Immature natural killer cell (primary cell): ENCODE data around the gene FUT9. TPM values are rescaled to one million over a fixed set of nuclear protein-coding genes. Genes with fewer than 3 reads are reported as not detected.

Experiments
- DNase-seq, 3 donors: peaks; one replicate each; pipeline ENCODE4 v3.0.0; 2022; ENCODE audit warnings: mixed read lengths in 1 of 3
- H3K27ac Mint-ChIP-seq, 6 donors: one replicate each; pipeline ENCODE4 v1.8.0; 2020; ENCODE audit warnings: mixed read lengths in 6 of 6, mild to moderate bottlenecking in 5 of 6, inconsistent platforms in 4 of 6, moderate library complexity in 3 of 6
- H3K27me3 Mint-ChIP-seq, 3 donors: one replicate each; pipeline ENCODE4 v1.8.0; 2020 to 2021; ENCODE audit warnings: low read depth in 3 of 3, mild to moderate bottlenecking in 3 of 3, mixed read lengths in 3 of 3, moderate library complexity in 3 of 3, inconsistent platforms in 1 of 3
- H3K36me3 Mint-ChIP-seq, 3 donors: one replicate each; pipeline ENCODE4 v1.8.0; 2020; ENCODE audit warnings: mixed read lengths in 3 of 3, inconsistent platforms in 2 of 3, mild to moderate bottlenecking in 2 of 3
- H3K4me1 Mint-ChIP-seq, 2 donors: one replicate each; pipeline ENCODE4 v1.8.0; 2020; ENCODE audit warnings: inconsistent platforms in 2 of 2, mild to moderate bottlenecking in 2 of 2, mixed read lengths in 2 of 2, moderate library complexity in 1 of 2
- H3K4me3 Mint-ChIP-seq, 5 donors: one replicate each; pipeline ENCODE4 v1.8.0; 2020; ENCODE audit warnings: mild to moderate bottlenecking in 5 of 5, mixed read lengths in 5 of 5, inconsistent platforms in 3 of 5, moderate library complexity in 3 of 5
- H3K9me3 Mint-ChIP-seq, 6 donors: one replicate each; pipeline ENCODE4 v1.8.0; 2020; ENCODE audit warnings: mild to moderate bottlenecking in 6 of 6, mixed read lengths in 6 of 6, inconsistent platforms in 4 of 6, moderate library complexity in 3 of 6
- polyA plus RNA-seq, 3 donors: library from polyadenylated mRNA; unstranded; fragments of 300-500 nt; fragmentation: Illumina TruSeq; gene quantifications; one replicate each; pipeline ENCODE4 v1.2.3, GENCODE V29; 2021

The FUT9 gene
- polyA plus RNA-seq, 3 donors from 2014 or later, result not detected

DNA sequence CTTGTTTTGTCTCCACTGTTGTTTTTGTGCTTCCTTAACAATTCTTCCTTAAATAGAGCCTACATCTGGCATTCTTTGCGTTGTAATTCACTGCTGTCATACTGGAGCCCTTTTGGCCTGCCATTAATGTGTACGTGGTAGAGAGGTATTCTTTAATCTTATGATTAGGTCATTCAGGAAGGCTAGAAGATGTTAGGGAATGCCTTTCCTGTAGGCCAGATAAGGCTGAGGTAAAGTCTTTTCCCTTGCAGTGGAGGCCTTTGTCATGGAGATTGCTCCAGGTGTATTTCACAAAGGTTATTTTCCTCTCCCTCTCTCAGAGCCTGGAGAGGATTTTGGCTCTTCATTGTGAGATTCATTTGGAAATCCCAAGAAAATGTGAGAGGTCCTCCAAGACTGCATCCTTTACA, 146.9 kb downstream of the FUT9 start:
- Mint-ChIP-seq H3K4me3 (no peak overlapping the region), H3K36me3 (no peaks in the 10 kb centered on the region), H3K27me3 (no peaks in the 10 kb centered on the region), H3K4me1 (no peaks in the 10 kb centered on the region), H3K9me3 (peaks cover 0 to 16% (median 2%) of the 10 kb centered on the region in 6 donors), H3K27ac (no peak overlapping the region)
- no peak for DNase-seq

DNA sequence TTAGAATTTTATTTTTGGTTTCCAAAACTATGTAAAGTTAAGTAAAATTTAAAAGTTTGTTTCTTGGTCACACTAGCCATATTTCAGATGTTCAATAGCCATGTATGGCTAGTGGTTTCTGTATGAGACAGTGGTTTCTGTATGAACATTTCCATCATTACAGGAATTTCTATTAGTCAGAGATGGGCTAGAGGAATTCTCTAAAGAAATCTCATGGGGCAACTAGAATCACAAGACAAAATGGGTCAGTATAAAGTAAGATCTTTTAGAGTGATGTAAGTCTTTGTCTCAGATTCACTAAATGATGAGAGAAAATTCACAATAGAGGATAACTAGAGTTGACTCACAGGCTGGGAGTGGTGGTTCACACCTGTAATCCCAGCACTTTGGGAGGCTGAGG, 149.0 kb downstream of the FUT9 start:
- no peaks in the 10 kb centered on the region for H3K36me3 Mint-ChIP-seq
- no peaks in the 10 kb centered on the region for H3K4me1 Mint-ChIP-seq
- no peak for DNase-seq
- peaks cover 0 to 2% (median 0%) of the 10 kb centered on the region in 3 donors for H3K27me3 Mint-ChIP-seq
- H3K9me3 Mint-ChIP-seq, result peaks cover 0 to 23% (median 3%) of the 10 kb centered on the region in 6 donors
- no peak overlapping the region for H3K4me3 Mint-ChIP-seq
- H3K27ac Mint-ChIP-seq, result no peak overlapping the region

DNA sequence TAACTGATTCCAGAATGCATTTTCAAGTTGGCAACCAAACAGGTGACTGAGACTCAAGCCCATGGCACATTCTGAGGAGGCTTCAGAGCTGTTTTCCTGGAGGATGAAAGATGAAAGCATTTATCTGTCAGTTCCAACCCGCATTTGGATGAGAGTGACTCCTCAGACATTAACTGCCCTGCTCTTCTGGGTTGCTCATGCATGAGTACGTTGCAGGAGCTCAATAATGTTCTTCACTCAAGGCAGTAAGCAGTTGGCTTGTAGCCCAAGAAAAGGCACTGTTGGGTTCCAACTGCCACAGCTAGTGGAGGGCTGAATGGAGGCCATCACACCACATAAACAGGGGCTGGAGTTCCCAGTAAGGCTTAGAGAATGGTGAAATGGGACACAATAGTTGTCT, 155.3 kb downstream of the FUT9 start:
- no peaks in the 10 kb centered on the region for H3K4me1 Mint-ChIP-seq
- no peak overlapping the region for H3K4me3 Mint-ChIP-seq
- peaks cover 0 to 5% (median 2%) of the 10 kb centered on the region in 3 donors for H3K27me3 Mint-ChIP-seq
- peaks cover 0 to 17% (median 3%) of the 10 kb centered on the region in 6 donors for H3K9me3 Mint-ChIP-seq
- no peak for DNase-seq
- H3K27ac Mint-ChIP-seq, result no peak overlapping the region
- no peaks in the 10 kb centered on the region for H3K36me3 Mint-ChIP-seq

GRCh38 chr6:96184798-96185197, 169.0 kb downstream of the FUT9 start:
- Mint-ChIP-seq H3K4me3 (no peak overlapping the region), H3K9me3 (peaks cover 0 to 11% (median 5%) of the 10 kb centered on the region in 6 donors), H3K27me3 (peaks cover 0 to 4% (median 3%) of the 10 kb centered on the region in 3 donors), H3K4me1 (no peaks in the 10 kb centered on the region), H3K36me3 (no peaks in the 10 kb centered on the region), H3K27ac (no peak overlapping the region)
- no peak for DNase-seq

- Mint-ChIP-seq H3K27me3 (peaks cover 0 to 4% (median 3%) of the 10 kb centered on the region in 3 donors), H3K4me3 (no peak overlapping the region), H3K9me3 (peaks cover 0 to 11% (median 6%) of the 10 kb centered on the region in 6 donors), H3K36me3 (no peaks in the 10 kb centered on the region), H3K27ac (no peak overlapping the region), H3K4me1 (no peaks in the 10 kb centered on the region)
- no peak for DNase-seq
Observed at GRCh38 chr6:96186094-96186493, 170.3 kb downstream of the FUT9 start.

DNA sequence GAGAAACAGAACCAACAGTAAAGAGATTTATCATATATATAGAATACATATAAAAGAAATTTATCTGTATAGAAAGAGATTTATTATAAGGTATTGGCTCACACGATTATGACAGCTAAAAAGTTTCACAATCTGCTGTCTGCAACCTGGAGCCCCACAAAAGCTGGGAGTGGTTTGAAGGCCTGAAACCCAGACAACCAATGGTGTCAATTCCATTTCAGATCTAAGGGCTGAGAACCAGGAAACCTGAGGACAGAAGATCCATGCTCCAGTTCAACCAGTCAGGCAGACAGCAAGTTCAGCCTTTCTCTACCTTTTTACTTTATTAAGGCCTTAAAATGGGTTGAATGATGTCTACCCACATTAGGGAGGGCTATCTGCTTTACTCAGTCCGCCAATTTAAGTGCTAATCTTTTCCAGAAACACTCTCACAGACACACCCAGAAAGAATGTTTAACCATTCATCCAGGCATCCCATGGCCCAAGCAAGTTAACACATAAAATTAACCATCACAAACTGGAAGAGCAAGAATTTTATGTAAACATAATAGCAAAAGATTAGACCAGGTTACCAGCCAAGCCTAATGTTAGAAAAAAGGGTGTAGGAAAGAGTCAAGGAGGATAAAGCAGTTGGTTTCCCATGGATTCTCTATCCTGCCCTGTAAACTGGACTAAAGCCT, 170.9 kb downstream of the FUT9 start:
- Mint-ChIP-seq H3K9me3 (peaks cover 0 to 12% (median 6%) of the 10 kb centered on the region in 6 donors), H3K27ac (no peak overlapping the region), H3K36me3 (no peaks in the 10 kb centered on the region), H3K27me3 (peaks cover 0 to 4% (median 3%) of the 10 kb centered on the region in 3 donors), H3K4me3 (no peak overlapping the region), H3K4me1 (no peaks in the 10 kb centered on the region)
- no peak for DNase-seq

- Mint-ChIP-seq H3K9me3 (peaks cover 0 to 17% (median 7%) of the 10 kb centered on the region in 6 donors), H3K4me3 (no peak overlapping the region), H3K27ac (no peak overlapping the region), H3K27me3 (no peaks in the 10 kb centered on the region), H3K4me1 (no peaks in the 10 kb centered on the region), H3K36me3 (no peaks in the 10 kb centered on the region)
- no peak for DNase-seq
Observed at GRCh38 chr6:96194675-96195074, 178.9 kb downstream of the FUT9 start.

- Mint-ChIP-seq H3K27ac (no peak overlapping the region), H3K36me3 (no peaks in the 10 kb centered on the region), H3K4me3 (no peak overlapping the region), H3K4me1 (no peaks in the 10 kb centered on the region), H3K27me3 (no peaks in the 10 kb centered on the region), H3K9me3 (peaks cover 0 to 18% (median 11%) of the 10 kb centered on the region in 6 donors)
- DNase-seq, result no peak
Observed at GRCh38 chr6:96195272-96195671, 179.5 kb downstream of the FUT9 start.

GRCh38 chr6:96196633-96197032, 180.9 kb downstream of the FUT9 start:
- H3K4me3 Mint-ChIP-seq, result no peak overlapping the region
- H3K27me3 Mint-ChIP-seq, result no peaks in the 10 kb centered on the region
- no peak for DNase-seq
- H3K9me3 Mint-ChIP-seq, result peaks cover 0 to 18% (median 10%) of the 10 kb centered on the region in 6 donors
- no peaks in the 10 kb centered on the region for H3K4me1 Mint-ChIP-seq
- H3K36me3 Mint-ChIP-seq, result no peaks in the 10 kb centered on the region
- no peak overlapping the region for H3K27ac Mint-ChIP-seq

DNA sequence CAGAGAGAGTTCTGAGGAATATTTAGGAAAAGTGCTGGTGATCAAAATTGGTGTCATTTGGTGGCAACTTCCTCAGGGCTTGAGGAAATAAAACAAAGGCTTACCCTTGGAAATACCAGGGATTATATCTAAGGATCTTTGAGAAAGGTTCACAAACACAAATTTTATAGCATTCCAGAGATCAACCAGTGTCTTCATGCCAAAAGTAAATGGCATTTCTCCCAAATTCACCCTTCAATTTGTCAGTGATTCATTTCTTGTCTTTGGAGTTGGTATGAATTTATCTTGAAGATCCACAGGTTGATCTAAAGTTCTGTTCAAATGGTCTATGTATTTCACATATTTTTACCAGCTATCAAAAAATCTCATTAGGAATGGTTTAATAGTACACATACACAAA, 181.5 kb downstream of the FUT9 start:
- no peak for DNase-seq
- Mint-ChIP-seq H3K9me3 (peaks cover 0 to 18% (median 10%) of the 10 kb centered on the region in 6 donors), H3K27me3 (no peaks in the 10 kb centered on the region), H3K27ac (no peak overlapping the region), H3K36me3 (no peaks in the 10 kb centered on the region), H3K4me3 (no peak overlapping the region), H3K4me1 (no peaks in the 10 kb centered on the region)

DNA sequence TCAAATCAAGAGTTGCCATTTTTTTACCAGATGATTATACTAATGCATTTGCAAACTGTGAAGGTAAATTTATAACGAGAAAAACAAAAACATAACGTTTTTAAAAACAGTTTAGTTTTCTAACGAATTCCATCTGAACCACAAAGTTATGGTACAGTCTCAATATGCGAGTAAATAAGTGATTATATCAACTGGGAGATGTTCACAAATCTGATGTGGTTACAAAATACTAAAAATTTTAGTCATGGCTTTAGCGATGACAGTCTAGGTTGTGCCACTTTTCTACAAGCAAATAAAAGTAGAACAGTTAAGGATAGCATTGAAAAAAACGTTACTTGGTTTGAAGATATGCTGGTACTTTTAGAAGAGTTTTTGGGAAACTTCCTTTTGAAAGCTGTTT, 186.8 kb downstream of the FUT9 start:
- no peak for DNase-seq
- H3K36me3 Mint-ChIP-seq, result no peaks in the 10 kb centered on the region
- H3K4me1 Mint-ChIP-seq, result no peaks in the 10 kb centered on the region
- no peak overlapping the region for H3K27ac Mint-ChIP-seq
- no peak overlapping the region for H3K4me3 Mint-ChIP-seq
- peaks cover 0 to 9% (median 4%) of the 10 kb centered on the region in 6 donors for H3K9me3 Mint-ChIP-seq
- no peaks in the 10 kb centered on the region for H3K27me3 Mint-ChIP-seq

GRCh38 chr6:96211341-96211740, 195.6 kb downstream of the FUT9 start:
- Mint-ChIP-seq H3K36me3 (no peaks in the 10 kb centered on the region), H3K27me3 (no peaks in the 10 kb centered on the region), H3K9me3 (peaks cover 0 to 5% (median 0%) of the 10 kb centered on the region in 6 donors), H3K27ac (no peak overlapping the region), H3K4me3 (no peak overlapping the region), H3K4me1 (no peaks in the 10 kb centered on the region)
- no peak for DNase-seq

GRCh38 chr6:96212066-96212465, 196.3 kb downstream of the FUT9 start:
- H3K36me3 Mint-ChIP-seq, result no peaks in the 10 kb centered on the region
- H3K9me3 Mint-ChIP-seq, result peaks cover 0 to 6% (median 0%) of the 10 kb centered on the region in 6 donors
- H3K27me3 Mint-ChIP-seq, result no peaks in the 10 kb centered on the region
- no peak overlapping the region for H3K4me3 Mint-ChIP-seq
- no peaks in the 10 kb centered on the region for H3K4me1 Mint-ChIP-seq
- no peak for DNase-seq
- H3K27ac Mint-ChIP-seq, result no peak overlapping the region

GRCh38 chr6:96213784-96214183, 198.0 kb downstream of the FUT9 start:
- H3K4me3 Mint-ChIP-seq, result no peak overlapping the region
- no peak overlapping the region for H3K27ac Mint-ChIP-seq
- DNase-seq, result no peak
- peaks cover 0 to 6% (median 0%) of the 10 kb centered on the region in 6 donors for H3K9me3 Mint-ChIP-seq
- no peaks in the 10 kb centered on the region for H3K27me3 Mint-ChIP-seq
- no peaks in the 10 kb centered on the region for H3K4me1 Mint-ChIP-seq
- no peaks in the 10 kb centered on the region for H3K36me3 Mint-ChIP-seq

DNA sequence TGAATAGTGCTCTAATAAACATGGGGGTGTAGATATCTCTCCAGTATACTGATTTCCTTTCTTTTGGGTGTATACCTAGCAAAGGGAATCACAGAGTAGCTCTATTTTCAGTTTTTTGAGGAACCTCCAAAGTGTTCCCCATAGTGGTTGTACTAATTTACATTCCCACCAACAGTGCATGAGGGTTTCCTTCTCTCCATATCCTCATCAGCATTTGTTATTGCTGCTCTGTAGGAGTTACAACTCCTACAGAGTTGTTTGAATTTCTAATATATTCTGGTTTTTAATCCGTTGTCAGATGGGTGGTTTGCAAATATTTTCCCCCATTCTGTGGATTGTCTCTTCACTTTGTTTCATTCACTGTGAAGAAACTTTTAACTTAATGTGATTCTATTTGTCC, 207.9 kb downstream of the FUT9 start:
- H3K27ac Mint-ChIP-seq, result no peak overlapping the region
- no peak overlapping the region for H3K4me3 Mint-ChIP-seq
- no peaks in the 10 kb centered on the region for H3K36me3 Mint-ChIP-seq
- no peak for DNase-seq
- peaks cover 0 to 17% (median 2%) of the 10 kb centered on the region in 6 donors for H3K9me3 Mint-ChIP-seq
- peaks cover 0 to 6% (median 1%) of the 10 kb centered on the region in 3 donors for H3K27me3 Mint-ChIP-seq
- no peaks in the 10 kb centered on the region for H3K4me1 Mint-ChIP-seq
